HPDE6-E6E7 (cell line): ENCODE results near the gene RSPH1.

Source experiments
- DNase-seq: peaks from one replicate; pipeline ENCODE4 v3.0.0; 2011; ENCODE audit warnings: missing footprints; ENCODE audit errors: extremely low spot score

The RSPH1 gene

GRCh38 chr21:42467140-42467983, 28.7 kb downstream of the RSPH1 start:
- peak; percentile 39 for DNase-seq

DNA sequence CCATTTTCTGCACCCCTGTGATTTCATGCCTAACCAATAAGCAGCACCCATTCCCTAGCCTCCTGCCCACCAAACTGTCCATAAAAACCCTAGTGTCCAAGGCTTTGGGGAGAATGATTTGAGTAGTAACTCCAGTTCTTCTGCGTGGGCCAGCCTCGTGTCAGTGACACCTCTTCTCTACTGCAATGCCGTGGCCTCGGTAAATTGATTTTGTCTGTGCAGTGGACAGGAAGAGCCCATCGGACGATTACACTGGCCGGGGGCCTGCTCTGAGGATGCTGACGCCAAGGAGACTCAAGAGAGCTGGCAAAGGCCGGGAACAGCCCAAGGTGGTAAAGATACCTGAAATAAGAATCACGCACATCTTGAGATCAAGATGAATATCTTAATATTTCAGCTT, 29.3 kb downstream of the RSPH1 start:
- DNase-seq = no peak

DNA sequence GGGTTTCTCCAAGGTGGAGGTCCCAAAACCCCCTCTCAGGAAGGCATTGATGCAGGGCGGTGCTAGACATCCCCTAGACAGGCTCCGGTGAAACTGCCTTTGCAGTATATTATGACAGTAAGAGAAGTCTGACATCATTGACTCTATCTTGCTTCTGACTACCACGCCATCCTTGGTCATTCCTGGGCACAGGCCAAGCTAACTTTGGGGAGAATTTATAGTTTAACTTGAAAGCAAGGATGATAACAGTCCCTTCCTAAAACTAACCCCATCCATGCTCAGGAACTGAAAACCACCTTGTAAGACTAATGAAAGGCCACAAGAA, 30.3 kb downstream of the RSPH1 start:
- DNase-seq = no peak

GRCh38 chr21:42465008-42465802, 30.8 kb downstream of the RSPH1 start:
- DNase-seq = no peak

DNA sequence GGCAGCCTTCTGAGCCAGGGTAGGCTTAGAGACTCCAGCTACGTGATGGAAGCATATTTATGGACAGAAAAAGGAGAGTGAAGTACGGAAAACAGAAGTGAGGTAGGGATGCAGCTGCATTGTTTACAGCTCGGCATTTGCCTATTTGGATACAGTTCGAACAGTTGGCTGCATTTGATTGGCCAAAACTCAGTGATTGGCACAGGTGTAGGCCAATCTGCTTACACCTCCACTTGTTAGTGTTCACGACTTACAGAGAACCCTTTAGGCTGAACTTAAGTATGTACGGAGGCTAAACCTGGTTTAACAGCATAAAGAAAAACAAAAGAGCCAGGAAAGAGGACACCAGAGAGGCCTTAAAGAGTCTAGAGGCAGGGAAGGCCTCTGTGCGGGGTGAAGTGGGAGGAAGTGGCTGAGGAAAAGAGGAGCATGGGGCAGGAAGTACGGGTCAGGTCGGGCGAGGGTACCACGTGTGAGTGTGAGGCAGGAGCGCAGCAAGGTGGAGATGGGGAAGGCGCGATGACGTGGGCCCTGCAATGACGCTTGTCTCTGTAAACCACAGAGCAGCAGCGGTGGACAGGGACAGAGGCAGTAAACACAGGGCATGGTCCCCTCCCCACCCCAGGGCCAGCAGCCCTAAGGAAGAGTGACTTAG, 32.0 kb downstream of the RSPH1 start:
- DNase-seq = no peak

DNA sequence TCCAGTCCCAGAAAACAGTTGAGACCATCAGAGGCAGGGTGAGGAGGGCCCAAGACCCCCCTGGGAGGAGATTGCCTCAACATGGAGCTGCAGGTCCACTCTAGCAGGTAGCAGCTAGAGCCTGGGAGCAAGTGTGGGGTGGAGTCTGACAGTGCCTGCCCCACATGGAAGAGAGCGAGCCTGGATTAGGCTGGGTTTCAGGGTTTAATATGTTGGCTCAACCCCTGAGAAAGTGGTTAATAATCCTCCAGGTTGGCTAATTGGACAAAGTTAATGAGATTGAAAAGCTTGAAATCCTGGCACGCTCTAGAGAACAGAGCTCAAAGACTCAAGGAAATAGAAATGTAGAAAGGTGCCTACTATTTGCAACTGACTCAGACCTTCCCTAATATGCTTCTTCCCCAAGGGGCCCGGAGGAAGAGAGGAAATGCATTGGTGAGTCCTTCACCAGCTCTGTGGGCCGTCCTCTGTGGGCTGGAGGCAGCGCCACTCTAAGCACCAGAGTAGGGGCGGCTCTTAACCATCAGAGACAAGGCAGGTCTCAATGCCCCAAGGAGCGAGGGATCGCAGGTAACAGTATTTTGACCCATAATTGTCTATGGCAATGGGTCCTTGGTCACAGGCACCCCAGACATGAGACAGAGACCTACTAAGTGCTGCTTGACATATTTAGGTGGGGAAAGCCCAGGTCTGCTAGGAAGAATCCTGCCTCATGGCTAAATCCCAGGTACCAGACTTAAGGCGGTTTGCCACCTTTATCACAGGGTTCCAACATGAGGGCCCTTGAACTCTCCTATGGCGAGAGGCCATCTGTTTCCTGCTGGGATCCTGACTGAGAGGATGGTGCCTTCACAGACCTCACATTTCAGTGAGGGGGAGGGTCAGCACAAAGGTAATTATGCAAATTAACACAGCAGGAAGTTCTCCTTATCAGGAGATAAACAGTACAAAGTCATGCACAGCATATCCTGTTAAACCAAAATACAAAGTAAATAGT, 33.8 kb downstream of the RSPH1 start:
- no peak for DNase-seq

DNA sequence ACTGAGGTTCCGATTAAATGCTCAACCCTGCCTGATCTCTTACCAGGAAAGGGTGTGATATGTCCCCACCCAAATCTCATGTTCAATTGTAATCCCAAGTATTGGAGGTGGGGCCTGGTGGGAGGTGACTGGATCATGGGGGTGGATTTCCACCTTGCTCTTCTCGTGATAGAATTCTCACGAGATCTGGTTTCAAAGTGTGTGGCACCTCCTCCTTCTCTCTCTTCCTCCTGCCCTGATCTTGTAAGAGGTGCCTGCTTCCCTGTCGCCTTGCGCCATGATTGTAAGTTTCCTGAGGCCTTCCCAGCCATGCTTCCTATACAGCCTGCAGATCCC, 34.9 kb downstream of the RSPH1 start:
- no peak for DNase-seq

- no peak for DNase-seq
Measured at GRCh38 chr21:42460391-42461184, 35.4 kb downstream of the RSPH1 start.

GRCh38 chr21:42459546-42460215, 36.3 kb downstream of the RSPH1 start:
- no peak for DNase-seq

DNA sequence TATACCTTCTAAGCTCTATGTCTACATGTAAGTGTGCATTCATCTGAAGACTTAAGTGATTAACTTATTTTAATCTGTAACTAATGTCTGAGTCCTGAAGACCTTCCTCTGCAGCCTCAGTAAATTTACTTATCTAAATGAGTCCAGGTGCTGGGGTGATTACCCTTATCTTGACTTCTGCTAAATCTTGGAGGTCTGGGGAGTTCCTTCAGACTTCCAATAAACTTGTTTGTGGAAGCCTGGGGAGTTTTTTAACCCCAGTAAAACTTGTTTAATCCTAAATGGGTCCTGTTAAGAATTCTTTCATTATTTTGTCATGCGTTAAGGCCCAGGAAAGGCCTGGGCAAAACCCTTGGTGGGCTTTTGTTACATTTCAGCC, 37.0 kb downstream of the RSPH1 start:
- no peak for DNase-seq

- no peak for DNase-seq
Measured at GRCh38 chr21:42456457-42456856, 39.6 kb downstream of the RSPH1 start.

- DNase-seq = no peak
Measured at GRCh38 chr21:42455754-42456440, 40.1 kb downstream of the RSPH1 start.

DNA sequence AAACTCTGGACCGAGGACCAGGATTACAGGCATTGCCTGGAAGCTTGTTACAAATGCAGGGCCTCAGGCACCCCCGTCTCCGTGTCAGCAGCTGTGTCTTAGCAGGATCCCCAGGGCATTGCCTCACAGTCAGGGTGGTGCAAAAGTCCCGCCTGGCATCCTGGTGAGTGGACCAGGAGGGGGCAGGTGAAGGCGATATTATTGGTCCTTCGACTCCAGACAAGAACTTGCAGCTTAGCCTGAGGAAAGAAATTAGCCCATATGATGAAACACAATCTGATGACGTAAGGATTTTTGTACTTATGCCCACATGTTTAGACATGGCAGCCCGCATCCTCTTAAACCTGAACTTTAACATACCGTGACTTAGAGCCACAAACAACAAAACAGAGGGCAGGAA, 40.8 kb downstream of the RSPH1 start:
- DNase-seq = no peak

- DNase-seq = no peak
Measured at GRCh38 chr21:42454786-42455185, 41.2 kb downstream of the RSPH1 start.

DNA sequence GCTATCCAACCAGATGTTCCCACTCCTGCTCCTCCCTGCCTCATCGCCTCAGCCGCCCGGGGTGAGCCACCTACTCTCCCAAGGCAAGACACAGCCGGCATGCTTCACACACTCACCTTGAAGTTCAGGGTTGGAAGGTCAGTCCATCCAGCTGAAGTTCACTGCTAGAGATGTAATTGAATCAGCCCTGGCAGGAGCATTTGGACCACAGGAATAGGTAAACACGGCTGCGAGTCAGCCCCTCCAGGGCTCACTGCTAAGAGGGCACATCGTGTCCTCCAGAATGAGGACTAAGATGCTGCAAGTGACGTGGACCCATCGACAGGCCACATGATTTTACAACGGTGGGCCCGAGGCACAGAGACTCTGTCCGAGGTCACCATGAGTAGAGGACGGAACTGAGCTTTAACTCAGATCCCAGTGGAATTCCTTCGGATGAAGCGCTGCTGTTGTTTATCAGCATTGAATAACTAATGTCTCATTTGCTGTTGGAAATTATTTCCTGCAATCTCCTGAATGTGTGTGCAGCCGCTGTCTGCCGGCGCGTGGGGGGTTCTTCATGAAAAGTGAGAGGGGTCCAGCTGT, 41.9 kb downstream of the RSPH1 start:
- no peak for DNase-seq

DNA sequence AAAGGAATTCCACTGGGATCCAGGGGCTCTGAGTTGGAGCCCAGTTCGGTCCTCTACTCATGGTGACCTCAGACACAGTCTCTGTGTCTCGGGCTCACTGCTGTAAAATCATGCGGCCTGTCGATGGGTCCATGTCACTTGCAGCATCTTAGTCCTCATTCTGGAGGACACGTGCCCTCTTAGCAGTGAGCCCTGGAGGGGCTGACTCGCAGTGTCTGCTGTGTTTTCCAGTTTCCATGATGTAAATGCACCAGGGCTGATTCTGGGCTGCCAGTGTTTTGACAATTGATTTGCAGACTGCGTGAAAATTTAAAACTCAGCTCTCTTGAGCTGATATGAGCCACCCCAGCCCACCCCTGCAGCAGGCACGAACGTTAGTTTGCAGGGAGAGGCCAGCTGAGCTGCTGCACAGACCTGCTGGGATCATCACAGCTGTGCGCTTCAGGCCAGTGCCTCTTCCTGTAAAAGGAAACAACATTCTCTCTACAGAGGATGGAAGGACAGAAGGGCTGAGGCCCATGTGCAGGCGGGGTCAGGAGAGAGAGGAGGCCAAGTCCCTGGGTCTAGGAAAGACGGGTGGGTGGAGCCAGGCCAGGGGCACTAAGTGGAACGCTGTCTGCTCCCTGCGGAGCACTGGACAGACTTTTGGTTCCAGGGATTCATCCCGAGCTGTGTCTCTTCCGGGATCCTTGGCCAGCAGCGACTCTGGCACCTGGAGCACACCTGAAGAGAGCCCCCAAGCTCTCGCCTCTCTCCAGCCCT, 42.6 kb downstream of the RSPH1 start:
- no peak for DNase-seq

DNA sequence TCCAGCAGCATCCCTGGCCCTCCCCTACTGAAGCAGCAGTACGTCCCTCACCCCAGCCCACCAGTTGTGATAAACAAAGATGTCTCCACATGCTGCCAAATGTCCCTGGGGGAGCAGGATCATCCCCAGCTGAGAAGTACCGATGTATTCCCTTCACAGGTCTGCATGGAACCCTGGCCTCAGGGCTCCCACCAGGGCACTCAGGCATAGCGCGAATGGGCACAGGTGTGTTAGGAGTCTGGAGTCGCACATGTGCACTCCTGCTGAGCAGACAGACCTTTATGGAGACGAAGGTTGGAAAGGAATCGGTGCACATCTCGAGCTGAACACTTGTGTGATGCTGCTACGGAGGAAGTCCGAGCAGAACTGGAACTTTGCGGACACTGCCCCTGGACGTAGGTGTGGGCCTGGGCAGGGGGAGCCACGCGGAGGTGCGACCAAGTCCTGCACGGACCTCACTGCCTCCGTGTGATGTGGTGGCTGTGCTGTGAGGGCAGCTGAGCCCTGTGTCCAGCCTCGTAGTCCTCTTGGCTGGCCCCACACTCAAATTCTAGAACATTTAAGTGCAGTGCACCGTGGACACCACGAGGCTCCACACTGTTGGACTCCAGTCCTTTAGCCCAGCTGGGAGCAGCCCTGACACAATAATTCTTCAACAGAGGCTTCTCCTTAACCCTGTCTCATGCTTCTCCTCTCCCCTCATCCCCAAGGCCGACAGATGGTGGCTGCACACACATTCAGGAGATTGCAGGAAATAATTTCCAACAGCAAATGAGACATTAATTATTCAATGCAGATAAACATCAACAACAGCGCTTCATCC, 43.4 kb downstream of the RSPH1 start:
- DNase-seq = no peak

DNA sequence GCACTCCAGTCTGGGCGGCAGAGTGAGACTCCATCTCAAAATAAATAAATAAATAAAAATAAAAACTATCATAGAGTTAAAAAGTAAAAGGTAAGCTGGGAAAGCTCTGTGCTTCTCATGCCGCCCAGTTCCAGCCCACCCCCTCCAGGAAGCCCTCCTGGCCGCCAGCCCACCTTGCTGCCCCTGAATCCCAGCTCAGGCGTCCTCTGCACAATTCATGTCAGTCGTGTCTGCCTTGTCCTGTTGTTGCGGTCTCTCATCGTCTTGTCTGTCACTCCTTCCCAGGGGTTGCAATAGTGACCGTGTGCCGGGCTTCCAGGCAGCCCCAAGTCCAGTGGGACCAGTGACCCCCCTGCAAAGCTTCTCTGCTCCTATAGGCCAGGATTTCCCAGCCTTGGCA, 44.1 kb downstream of the RSPH1 start:
- DNase-seq = no peak
